SU-DHL-6 (cell line): ENCODE results near the gene PTPRN2.

Experiments
- H2AFZ ChIP-seq: fragments of 200-600 bp; sonication (generic); 2 replicates; pipeline ENCODE4 v1.6.1; 2014; ENCODE audit warnings: low read depth, mild to moderate bottlenecking, moderate library complexity, mixed read lengths, antibody characterized with exemption, low read length; ENCODE audit not compliant: severe bottlenecking
- H3F3A ChIP-seq: fragments of 200-600 bp; shearing (Covaris generic); 2 replicates; pipeline ENCODE4 v1.6.0; 2016; ENCODE audit warnings: antibody characterized with exemption, mild to moderate bottlenecking; ENCODE audit not compliant: insufficient read depth
- H3K27ac ChIP-seq: fragments of 200-600 bp; sonication (generic); 2 replicates; pipeline ENCODE4 v1.5.1; 2016; ENCODE audit warnings: low read depth, mild to moderate bottlenecking, low read length, moderate library complexity, mixed read lengths
- H3K27me3 ChIP-seq: fragments of 200-600 bp; sonication (generic), shearing (Covaris generic); 2 replicates; pipeline ENCODE4 v1.6.0; 2014; ENCODE audit warnings: mild to moderate bottlenecking, low read length
- H3K36me3 ChIP-seq: fragments of 200-600 bp; sonication (generic); 2 replicates; pipeline ENCODE4 v1.6.1; 2014; ENCODE audit warnings: mild to moderate bottlenecking, low read length, mixed read lengths
- H3K4me2 ChIP-seq: fragments of 300-600, 200-600 bp; shearing (Covaris generic), sonication (generic); 2 replicates; pipeline ENCODE4 v1.6.0; 2014; ENCODE audit warnings: low read length, low read depth, mild to moderate bottlenecking; ENCODE audit not compliant: poor library complexity, severe bottlenecking
- H3K4me3 ChIP-seq: fragments of 200-600 bp; sonication (generic); 2 replicates; pipeline ENCODE4 v1.5.1; 2014; ENCODE audit warnings: antibody characterized with exemption, low read length, mild to moderate bottlenecking, mixed read lengths; ENCODE audit not compliant: insufficient read depth, poor library complexity, severe bottlenecking
- H3K79me2 ChIP-seq: fragments of 200-600 bp; sonication (generic); 2 replicates; pipeline ENCODE4 v1.6.1; 2014; ENCODE audit warnings: mild to moderate bottlenecking, low read length, moderate library complexity; ENCODE audit not compliant: insufficient read depth
- H3K9ac ChIP-seq: fragments of 200-600 bp; sonication (generic); 2 replicates; pipeline ENCODE4 v1.7.0; 2014; ENCODE audit warnings: mild to moderate bottlenecking, low read length
- H3K9me2 ChIP-seq: fragments of 200-600 bp; sonication (generic); replicated peaks from 2 replicates; pipeline ENCODE4 v1.6.1; 2014; ENCODE audit warnings: low read length; ENCODE audit not compliant: insufficient read depth
- H3K9me3 ChIP-seq: fragments of 200-600 bp; sonication (generic); 2 replicates; pipeline ENCODE4 v1.6.1; 2014; ENCODE audit warnings: low read length, mixed read lengths; ENCODE audit not compliant: insufficient read depth
- H4K20me1 ChIP-seq: fragments of 200-600 bp; sonication (generic); 2 replicates; pipeline ENCODE4 v1.6.1; 2014; ENCODE audit warnings: low read depth, mild to moderate bottlenecking, antibody characterized with exemption, low read length, moderate library complexity, mixed read lengths
- CTCF ChIP-seq: fragments of 200-600 bp; sonication (generic); IDR thresholded peaks from one replicate; pipeline ENCODE4 v1.5.1; 2017; ENCODE audit warnings: antibody characterized with exemption, mild to moderate bottlenecking, low read length, moderate library complexity; ENCODE audit not compliant: insufficient read depth, poor library complexity, severe bottlenecking
- EZH2phosphoT487 ChIP-seq: fragments of 200-600 bp; sonication (generic), shearing (Covaris generic); conservative IDR thresholded peaks from 2 replicates; pipeline ENCODE4 v1.6.1; 2018; ENCODE audit warnings: mild to moderate bottlenecking, antibody characterized with exemption, low read length, moderate library complexity, mixed read lengths

PTPRN2 gene

GRCh38 chr7:157818701-157819454, 768.7 kb downstream of the PTPRN2 start:
- Histone ChIP-seq H3K9ac (no peak overlapping the region), H2AFZ (no peak overlapping the region), H3K9me3 (no peaks in the 10 kb centered on the region), H4K20me1 (no peaks in the 10 kb centered on the region), H3K79me2 (no peaks in the 10 kb centered on the region), H3K36me3 (no peaks in the 10 kb centered on the region), H3K9me2 (no peaks in the 10 kb centered on the region), H3F3A (no peaks in the 10 kb centered on the region), H3K4me3 (no peak overlapping the region), H3K4me2 (no peak overlapping the region), H3K27ac (no peak overlapping the region), H3K27me3 (no peaks in the 10 kb centered on the region)
- no peak for TF ChIP-seq CTCF
- no peak for TF ChIP-seq EZH2phosphoT487

GRCh38 chr7:157817944-157818700, 769.5 kb downstream of the PTPRN2 start:
- Histone ChIP-seq H3K9me3 (no peaks in the 10 kb centered on the region), H3K9me2 (no peaks in the 10 kb centered on the region), H4K20me1 (no peaks in the 10 kb centered on the region), H3K36me3 (no peaks in the 10 kb centered on the region), H3K79me2 (no peaks in the 10 kb centered on the region), H2AFZ (no peak overlapping the region), H3F3A (no peaks in the 10 kb centered on the region), H3K4me2 (no peak overlapping the region), H3K9ac (no peak overlapping the region), H3K27ac (no peak overlapping the region), H3K27me3 (no peaks in the 10 kb centered on the region), H3K4me3 (no peak overlapping the region)
- TF ChIP-seq EZH2phosphoT487 (no peak), CTCF (no peak)

GRCh38 chr7:157817433-157817832, 770.2 kb downstream of the PTPRN2 start:
- Histone ChIP-seq H3K27ac (no peak overlapping the region), H2AFZ (no peak overlapping the region), H4K20me1 (no peaks in the 10 kb centered on the region), H3K9ac (no peak overlapping the region), H3K4me2 (no peak overlapping the region), H3K27me3 (no peaks in the 10 kb centered on the region), H3K9me2 (no peaks in the 10 kb centered on the region), H3F3A (no peaks in the 10 kb centered on the region), H3K4me3 (no peak overlapping the region), H3K9me3 (no peaks in the 10 kb centered on the region), H3K36me3 (no peaks in the 10 kb centered on the region), H3K79me2 (no peaks in the 10 kb centered on the region)
- TF ChIP-seq EZH2phosphoT487, result no peak
- TF ChIP-seq CTCF, result no peak
